T-helper 9 cell (primary cell): ENCODE data around the gene MAPK8IP2.
A peak's percentile ranks its signal among the peaks of the same experiment; 100 is the strongest.

ENCODE experiments used
- DNase-seq: peaks from one replicate; pipeline ENCODE4 v3.0.0-alpha.2; 2020

Gene MAPK8IP2

GRCh38 chr22:50576070-50576469 is 24.5 kb upstream of the MAPK8IP2 start:
- DNase-seq: no peak

GRCh38 chr22:50576806-50577696 is 23.5 kb upstream of the MAPK8IP2 start:
- no peak for DNase-seq

DNA sequence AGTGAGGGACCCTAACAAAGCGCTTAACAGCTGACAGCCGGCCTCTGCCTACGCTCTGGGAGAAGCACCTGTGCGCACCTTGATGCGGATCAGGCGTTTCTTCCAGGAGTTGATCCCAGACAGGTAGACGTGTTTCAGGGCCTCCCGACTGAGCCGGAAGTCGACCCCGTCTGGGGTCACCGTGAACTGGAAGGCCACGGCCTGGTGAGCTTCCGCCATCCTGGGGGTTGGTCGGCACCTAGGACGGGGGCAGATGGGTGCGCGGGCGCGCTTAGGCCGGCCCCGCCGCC is 23.0 kb upstream of the MAPK8IP2 start:
- no peak for DNase-seq

DNA sequence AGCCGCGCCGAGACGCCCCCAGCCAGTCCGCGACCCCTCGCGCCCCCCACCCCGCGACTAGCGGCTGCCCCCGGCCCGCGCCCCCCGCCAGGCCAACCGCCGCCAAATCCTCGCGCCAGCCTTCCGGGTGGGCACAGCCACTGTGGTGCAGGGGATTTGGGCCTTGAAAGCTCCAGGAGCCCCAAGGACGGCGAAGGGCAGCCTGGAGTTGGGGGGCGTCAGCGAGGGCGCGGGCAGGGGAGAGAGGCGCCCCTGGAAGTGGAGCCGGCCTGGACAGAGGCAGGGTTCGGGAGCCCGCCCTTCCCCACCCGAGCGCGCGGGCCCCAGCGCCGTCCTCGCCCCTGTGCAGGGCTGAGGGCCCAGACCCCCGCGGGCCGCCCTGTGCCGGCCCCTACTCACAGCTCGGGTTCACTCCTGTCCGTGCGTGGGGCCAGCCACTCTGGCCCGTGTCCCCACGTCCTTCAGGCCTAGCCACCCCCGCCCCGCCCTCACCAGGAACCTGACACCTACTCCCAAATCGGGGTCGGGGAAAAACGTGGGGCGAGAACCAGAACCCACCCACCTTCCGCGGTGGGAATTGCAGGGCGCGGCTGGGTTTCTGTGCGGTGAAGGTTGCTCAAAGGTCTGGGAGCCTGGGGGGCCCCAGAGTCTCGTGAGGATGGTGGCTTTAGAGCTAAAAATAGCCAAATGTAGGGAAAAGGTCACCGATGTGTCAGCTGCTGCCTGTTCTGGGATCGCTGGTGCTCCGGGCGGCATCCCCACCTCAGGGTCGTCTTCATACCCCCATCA is 22.4 kb upstream of the MAPK8IP2 start, which contains the start of gene CPT1B:
Gene CPT1B, minus strand, starts transcription at position 441 of the 789 bp plus-strand sequence. CDS start 512 bp downstream, outside the sequence.
- no peak for DNase-seq

DNA sequence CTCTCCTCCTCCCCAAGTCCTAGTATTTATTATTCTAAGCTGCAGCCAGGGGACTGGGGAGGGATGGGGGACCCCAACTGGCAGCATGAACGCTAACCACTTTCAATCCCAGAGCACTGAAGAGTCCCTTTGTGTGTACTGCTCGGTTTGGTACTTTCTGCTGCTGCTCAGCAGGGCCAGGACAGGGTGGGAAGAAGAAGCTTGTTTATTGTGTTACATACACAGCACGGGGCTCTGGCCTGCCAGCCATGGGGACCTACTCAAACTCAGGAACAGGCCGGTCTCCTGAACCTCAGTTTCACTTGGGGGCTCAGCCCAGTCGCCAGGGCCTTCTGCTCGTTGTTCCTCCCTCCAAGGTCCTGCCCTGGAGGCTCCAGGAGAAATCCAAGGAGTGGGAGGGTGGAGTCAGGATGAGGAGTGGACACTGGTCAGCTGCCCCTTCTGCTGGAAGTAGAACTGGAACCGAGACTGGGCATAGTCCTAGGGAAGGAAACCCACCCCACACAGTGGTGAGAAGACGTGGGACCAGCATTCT is 21.8 kb upstream of the MAPK8IP2 start:
- no peak for DNase-seq

- no peak for DNase-seq
These were observed 20.8 kb upstream of the MAPK8IP2 start for GRCh38 chr22:50579752-50580151.

DNA sequence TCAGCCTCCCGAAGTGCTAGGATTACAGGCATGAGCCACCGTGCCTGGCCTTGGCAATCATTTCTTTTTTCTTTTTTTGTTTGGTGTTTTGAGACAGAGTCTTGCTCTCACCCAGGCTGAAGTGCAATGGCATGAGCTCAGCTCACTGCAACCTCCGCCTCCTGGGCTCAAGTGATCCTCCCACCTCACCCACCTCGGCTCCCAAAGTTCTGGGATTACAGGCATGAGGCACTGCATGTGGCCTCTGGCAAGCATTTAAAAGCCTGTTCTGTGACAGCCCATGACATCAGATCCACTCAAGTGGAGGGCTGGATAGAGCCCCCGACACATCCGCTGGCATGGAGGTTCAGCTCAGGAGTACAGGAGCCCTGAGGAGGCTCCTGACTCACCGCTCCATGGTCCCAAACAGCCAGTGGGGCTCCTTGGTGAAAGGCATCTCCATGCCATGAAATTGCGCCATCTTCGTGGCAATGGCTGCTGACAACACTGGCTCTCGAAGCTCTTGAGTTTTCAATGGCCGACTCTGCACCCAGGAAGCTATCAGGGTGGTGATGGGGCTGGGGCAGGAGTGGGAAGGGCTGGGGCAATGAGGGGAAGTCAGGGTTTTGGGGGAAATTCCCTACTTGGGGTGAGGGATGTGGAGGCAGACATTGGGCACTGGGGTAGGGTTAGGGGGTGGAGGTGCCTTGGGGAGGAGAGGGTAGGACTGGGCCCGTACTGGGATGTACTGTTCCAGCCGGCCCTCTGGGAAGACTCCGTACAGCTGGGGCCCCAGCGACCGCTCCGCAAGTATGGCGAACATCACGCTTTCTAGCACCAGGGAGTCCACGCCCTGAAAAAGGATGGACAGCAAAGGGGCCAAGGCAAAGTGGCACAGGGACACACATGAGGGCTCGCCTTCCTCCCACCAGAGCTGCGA is 19.3 kb upstream of the MAPK8IP2 start:
- DNase-seq: no peak

- peak; percentile 23 for DNase-seq
These were observed 18.6 kb upstream of the MAPK8IP2 start for GRCh38 chr22:50581950-50582492.

DNA sequence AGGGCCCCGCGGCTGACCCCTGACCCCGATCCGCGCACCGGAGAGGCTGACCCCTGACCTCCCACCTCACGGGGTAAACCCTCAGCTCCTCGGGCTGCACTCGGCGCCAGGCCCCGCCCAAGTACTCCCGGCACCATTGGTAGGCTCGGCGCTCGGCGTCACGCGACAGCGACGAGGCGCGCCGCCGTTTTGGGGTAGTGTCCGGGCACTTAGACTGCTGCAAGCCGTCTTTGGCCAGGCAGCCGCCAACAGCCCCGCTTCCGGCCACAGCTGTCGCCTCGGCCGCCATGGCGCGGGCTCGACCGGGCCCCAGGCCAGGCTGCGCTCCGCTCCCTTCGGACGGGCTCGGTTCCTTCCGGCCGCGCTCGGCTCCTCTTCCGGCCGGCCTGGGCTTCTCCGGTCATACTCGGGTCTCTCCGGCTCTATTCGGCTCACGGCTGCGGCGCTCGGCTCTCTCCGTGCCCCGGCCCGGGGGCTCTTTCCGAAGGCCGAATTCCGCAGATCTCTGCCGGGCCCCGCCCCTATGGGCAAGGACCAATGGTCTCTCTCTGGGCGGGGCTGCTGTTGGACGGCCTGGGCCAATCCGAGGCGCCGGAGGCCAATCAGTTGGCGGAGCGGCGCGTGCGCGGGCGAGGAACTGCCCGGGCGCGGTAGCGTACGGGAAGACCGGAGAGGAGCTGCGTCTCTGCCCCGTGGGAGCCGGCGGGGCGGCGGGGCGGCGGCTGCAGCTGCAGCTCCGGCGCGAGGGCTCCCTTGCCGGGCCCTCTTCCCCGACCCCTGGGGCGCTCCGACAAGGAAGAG is 17.9 kb upstream of the MAPK8IP2 start, which contains the start of gene CHKB:
Gene CHKB, minus strand, starts transcription at position 357 of the 801 bp plus-strand sequence. Its CDS starts 68 bp downstream, at position 289.
- peak; percentile 97 for DNase-seq

GRCh38 chr22:50583294-50583861 is 17.2 kb upstream of the MAPK8IP2 start:
- no peak for DNase-seq

GRCh38 chr22:50584106-50585096 is 16.2 kb upstream of the MAPK8IP2 start:
- no peak for DNase-seq

- no peak for DNase-seq
These were observed 15.4 kb upstream of the MAPK8IP2 start for GRCh38 chr22:50585238-50585637.

- DNase-seq: no peak
These were observed 14.8 kb upstream of the MAPK8IP2 start for GRCh38 chr22:50585781-50586180.

GRCh38 chr22:50586416-50586815 is 14.2 kb upstream of the MAPK8IP2 start:
- no peak for DNase-seq

DNA sequence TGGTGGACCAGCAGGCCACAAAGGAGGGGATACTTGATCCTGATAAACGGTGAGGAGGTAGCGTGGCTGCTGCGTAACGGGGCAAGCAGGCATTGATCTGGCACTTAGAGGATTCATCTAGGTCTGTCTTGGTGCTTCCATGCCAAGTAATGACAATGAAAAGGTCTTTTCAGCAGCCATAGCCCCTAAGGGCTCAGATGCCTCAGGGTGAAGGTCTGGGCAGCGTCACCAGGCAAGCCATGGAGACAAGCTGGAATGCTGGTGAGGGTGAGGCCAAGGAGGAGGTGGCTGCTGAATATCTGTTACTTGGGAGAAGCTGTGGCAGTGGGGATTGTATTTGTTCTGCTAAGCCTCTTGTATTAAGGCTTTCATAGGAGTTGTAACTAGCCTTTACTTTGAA is 13.2 kb upstream of the MAPK8IP2 start:
- DNase-seq: no peak

- DNase-seq: no peak
These were observed 5.4 kb upstream of the MAPK8IP2 start for GRCh38 chr22:50595189-50595588.

DNA sequence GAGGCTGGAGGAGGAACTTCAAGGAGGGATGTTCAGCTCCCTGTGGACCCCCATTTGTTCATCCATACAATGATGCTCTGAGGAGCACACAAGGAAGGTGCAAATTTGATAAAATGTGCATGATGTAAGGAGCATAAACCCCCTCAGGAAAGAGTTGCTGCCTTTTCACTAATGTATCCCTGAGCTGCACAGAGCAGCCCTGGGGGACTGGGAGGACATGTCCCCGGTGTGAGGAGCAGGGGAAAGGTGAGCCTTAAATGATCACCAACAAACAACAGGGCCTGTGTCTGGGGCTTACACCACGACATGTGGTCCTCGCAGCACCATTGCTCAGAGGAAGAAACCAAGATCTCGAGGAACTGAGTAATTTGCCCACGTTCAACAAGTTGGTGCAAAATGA is 3.5 kb upstream of the MAPK8IP2 start:
- DNase-seq: no peak

GRCh38 chr22:50599816-50600455 is 657 bp upstream of the MAPK8IP2 start:
- DNase-seq: peak; percentile 64
